IPS-18c (cell line): ENCODE measurements around the gene ZAR1.
"Not testable (repeated sequence)": the region's sequence is repeated elsewhere in the genome, so short reads cannot be mapped to it uniquely, and the experiment has no call there.

Experiments
- H3K4me3 ChIP-seq: 2 replicates; pipeline ENCODE4 v1.7.0; 2013; ENCODE audit warnings: low read depth, mild to moderate bottlenecking, low read length, moderate library complexity; ENCODE audit not compliant: insufficient read depth
- H3K9me3 ChIP-seq: one replicate; pipeline ENCODE4 v1.6.1; 2013; ENCODE audit warnings: mild to moderate bottlenecking, low read length, moderate library complexity; ENCODE audit not compliant: control insufficient read depth, insufficient read depth

The ZAR1 gene

DNA sequence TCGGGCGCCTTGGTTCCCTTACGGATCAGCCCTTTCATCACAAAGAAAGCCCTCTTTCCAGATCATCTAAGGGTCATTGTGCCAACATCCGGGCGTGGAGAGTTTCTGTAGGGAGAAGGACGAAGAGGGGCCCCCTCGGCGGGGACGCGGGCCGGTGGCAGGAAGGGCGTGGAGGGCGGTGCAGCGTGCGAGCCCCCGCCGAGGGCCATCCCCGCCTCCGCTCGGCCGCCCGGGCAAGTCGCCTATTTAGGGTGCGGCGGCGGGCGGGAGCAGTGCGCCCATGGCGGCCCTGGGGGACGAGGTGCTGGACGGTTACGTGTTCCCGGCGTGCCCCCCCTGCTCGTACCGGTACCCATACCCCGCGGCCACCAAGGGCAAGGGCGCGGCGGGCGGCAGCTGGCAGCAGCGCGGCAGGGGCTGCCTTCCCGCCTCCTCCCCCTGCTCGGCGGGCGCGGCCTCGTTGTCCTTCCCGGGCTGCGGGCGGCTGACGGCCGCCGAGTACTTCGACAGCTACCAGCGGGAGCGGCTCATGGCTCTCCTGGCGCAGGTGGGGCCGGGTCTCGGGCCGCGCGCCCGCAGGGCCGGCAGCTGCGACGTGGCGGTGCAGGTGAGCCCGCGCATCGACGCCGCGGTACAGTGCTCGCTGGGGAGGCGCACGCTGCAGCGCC, at the start of gene ZAR1:
Gene ZAR1, plus strand, starts transcription at position 241 of the 668 bp plus-strand sequence. Its CDS starts 40 bp downstream, at position 281.
- Histone ChIP-seq H3K4me3 (peak within 1 kb of the TSS; percentile 50), H3K9me3 (no peaks in the 10 kb centered on the region)

GRCh38 chr4:48440914-48441313, 49.1 kb upstream of the ZAR1 start:
- H3K9me3 ChIP-seq, H3K4me3 ChIP-seq: not testable (repeated sequence)

DNA sequence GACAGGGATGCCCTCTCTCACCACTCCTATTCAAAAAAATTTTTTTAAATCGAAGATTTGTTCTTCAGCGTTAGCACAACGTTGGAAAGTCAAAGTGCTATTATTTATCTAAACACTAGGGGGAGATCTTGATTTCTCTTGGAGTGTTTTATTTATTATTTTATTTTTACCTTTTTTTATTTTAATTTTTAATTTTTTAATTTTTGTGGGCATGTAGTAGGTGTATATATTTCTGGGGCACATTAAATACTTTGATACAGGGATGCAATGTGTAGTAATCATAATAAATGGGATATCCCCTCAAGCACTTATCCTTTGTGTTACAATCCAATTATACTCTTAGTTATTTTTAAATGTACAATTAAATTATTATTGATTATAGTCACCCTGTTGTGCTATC, 44.3 kb upstream of the ZAR1 start:
- no peak overlapping the region for H3K4me3 ChIP-seq
- no peaks in the 10 kb centered on the region for H3K9me3 ChIP-seq

DNA sequence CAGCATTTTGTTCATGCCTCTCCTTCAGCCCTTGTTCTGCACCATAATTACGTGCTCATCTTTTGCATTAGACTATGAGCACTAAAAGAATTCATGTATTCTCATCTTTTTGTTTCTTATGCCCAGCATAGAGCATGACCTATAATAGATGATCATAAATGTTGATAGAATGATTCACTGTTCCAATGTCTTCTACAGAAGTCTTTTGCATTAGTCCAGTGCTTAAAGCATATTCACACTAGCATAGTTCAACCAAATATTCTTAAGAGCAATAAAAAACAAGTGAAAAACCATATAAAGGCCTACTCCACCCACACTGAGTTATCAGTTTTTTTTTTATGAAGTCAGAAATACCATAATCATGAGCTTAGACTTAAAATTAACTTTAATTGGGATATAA, 43.4 kb upstream of the ZAR1 start:
- no peak overlapping the region for H3K4me3 ChIP-seq
- no peaks in the 10 kb centered on the region for H3K9me3 ChIP-seq

- no peaks in the 10 kb centered on the region for H3K9me3 ChIP-seq
- H3K4me3 ChIP-seq: no peak overlapping the region
Observed at GRCh38 chr4:48449151-48449550, 40.9 kb upstream of the ZAR1 start.

DNA sequence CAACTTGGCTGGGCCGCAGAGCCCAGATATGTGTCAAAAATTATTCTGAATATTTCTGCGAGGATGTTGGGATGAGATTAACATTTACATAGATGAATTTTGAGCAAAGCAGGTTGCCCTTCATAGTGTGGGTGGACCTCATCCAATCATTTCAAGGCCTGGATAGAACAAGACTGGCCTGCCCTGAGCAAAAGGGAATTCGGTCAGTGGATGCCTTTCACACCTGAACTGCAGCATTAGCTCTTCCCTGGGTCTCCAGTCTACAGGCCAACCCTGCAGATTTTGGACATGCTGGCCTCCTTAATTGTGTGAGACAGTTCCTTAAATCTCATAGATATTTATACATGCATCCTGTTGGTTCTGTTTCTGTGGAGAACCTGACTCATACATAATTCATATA, 39.3 kb upstream of the ZAR1 start:
- no peak overlapping the region for H3K4me3 ChIP-seq
- no peaks in the 10 kb centered on the region for H3K9me3 ChIP-seq

GRCh38 chr4:48451656-48452055, 38.4 kb upstream of the ZAR1 start:
- not testable (repeated sequence) for H3K9me3 ChIP-seq, H3K4me3 ChIP-seq

DNA sequence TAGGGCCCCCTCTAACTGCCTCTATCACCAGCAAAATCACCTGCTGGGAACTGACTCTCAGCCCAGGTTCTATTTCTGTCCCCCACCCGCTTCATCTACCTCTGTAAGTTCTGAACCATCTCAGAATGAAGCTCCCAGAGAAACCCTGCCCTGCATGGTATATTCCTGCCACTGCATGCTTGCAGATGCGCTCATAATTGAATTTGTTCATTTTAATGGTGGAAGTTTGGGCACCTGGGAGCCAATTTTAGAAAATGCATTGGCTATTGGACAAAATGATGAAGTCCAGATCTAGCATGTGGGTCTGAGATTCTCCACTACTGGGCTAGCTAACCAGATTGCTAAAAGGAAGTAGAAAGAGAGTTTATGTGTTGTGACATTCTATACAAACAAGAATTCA, 35.5 kb upstream of the ZAR1 start:
- H3K9me3 ChIP-seq: no peaks in the 10 kb centered on the region
- H3K4me3 ChIP-seq: no peak overlapping the region

- no peaks in the 10 kb centered on the region for H3K9me3 ChIP-seq
- H3K4me3 ChIP-seq: no peak overlapping the region
Observed at GRCh38 chr4:48461000-48461399, 29.1 kb upstream of the ZAR1 start.

DNA sequence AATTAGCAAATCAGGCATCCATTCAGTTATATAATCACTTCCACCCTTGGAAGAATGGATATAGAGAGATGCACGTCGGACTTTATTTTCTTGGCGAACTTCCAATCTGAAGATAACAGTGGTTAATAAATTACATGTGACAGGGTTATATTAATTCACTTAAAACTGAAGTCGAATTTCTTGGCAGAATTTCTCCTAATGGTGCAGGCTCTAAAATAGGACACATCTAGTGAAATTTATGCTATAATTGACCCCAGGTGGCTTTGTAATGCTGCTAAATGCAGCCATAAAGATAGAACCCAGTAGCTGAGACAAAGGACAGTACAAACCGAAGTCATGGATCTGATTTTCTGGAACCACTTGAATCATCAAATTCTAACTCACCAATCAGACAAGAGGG, 27.7 kb upstream of the ZAR1 start:
- H3K4me3 ChIP-seq: no peak overlapping the region
- no peaks in the 10 kb centered on the region for H3K9me3 ChIP-seq

GRCh38 chr4:48467442-48467841, 22.6 kb upstream of the ZAR1 start:
- Histone ChIP-seq H3K9me3 (no peaks in the 10 kb centered on the region), H3K4me3 (no peak overlapping the region)

- Histone ChIP-seq H3K4me3 (no peak overlapping the region), H3K9me3 (no peaks in the 10 kb centered on the region)
Observed at GRCh38 chr4:48467891-48468290, 22.2 kb upstream of the ZAR1 start.

- no peak overlapping the region for H3K4me3 ChIP-seq
- no peaks in the 10 kb centered on the region for H3K9me3 ChIP-seq
Observed at GRCh38 chr4:48470137-48470536, 19.9 kb upstream of the ZAR1 start.

DNA sequence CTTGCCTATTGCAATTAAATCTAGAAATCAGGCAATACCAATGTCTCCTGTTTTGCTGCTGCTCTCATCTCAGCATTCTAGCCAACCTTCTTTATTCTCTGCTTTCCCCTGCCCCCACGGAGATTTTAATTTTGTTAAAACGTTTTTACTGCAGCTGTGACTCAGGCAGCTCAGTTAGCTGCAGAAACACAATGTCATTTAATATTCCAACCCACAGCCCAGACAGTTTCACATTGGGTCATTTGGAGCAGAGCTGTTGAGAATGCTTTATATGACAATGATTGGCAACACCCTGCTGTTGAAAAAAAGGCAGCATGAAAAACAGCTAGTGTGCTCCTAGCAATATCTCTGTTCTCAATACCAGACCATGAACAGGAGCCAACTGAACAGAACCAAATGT, 19.5 kb upstream of the ZAR1 start:
- H3K4me3 ChIP-seq: no peak overlapping the region
- no peaks in the 10 kb centered on the region for H3K9me3 ChIP-seq

DNA sequence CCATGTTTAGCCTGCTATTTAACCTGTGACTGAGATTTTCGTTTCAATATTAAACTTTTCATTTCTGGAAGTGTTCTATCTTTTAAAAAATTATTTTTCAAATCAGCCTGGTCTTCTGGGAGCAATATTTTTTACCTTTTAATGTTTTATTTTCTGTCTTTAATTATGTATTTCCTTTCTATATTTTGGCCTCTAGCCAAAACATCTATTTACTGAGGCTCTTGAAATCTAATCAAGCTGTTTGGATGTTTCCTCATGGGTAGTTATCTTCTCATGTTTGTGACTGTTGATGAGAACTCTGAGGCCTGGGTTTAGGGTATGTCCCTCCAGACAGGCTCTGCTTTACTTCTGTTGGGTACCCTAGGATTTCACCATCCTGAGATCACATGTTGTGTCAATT, 17.3 kb upstream of the ZAR1 start:
- H3K4me3 ChIP-seq: no peak overlapping the region
- no peaks in the 10 kb centered on the region for H3K9me3 ChIP-seq

GRCh38 chr4:48475770-48476169, 14.3 kb upstream of the ZAR1 start:
- Histone ChIP-seq H3K9me3 (no peaks in the 10 kb centered on the region), H3K4me3 (no peak overlapping the region)

DNA sequence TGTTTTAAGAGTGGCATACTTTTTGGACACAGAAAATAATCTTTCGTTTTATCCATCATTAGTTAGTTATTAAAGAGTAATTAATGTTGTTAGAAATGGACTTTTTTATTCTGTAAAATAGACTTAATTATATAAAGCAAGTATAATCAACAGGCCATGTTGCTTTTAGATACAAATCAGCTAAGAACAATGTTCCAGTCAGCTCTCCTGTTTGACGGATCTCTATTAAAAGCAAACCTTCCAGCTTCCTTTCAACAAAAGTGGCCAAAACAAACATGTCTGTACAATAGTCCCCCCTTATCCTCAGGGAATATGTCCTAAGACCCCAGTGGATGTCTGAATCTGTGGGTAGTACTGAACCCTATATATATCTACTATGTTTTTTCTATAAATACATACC, 11.8 kb upstream of the ZAR1 start:
- H3K9me3 ChIP-seq: no peaks in the 10 kb centered on the region
- no peak overlapping the region for H3K4me3 ChIP-seq

DNA sequence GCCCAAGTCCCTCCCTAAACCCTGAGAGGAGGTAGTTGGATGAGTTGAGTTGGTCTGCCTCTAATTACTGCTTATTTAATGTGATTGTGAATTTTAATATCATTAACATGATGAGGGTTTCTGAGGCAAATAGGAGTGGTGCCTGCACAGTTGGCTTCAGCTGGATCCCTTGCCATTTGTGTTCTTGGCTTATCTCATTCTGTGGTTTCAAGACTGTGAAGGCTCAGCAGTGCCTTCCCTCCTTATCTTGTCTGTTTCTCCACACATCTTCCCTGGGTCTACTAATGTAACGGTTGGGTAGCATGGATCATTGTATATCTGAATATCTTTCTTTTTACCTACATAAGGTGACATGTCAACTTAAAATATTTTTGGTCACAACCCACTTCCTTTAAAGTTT, 8.5 kb upstream of the ZAR1 start:
- no peaks in the 10 kb centered on the region for H3K9me3 ChIP-seq
- H3K4me3 ChIP-seq: no peak overlapping the region

GRCh38 chr4:48483006-48483776, 6.9 kb upstream of the ZAR1 start, which contains the start of gene SLC10A4:
SLC10A4 (plus strand) TSS chr4:48483343; CDS start chr4:48483562, 219 bp downstream.
- Histone ChIP-seq H3K4me3 (peak within 1 kb of the TSS; percentile 56), H3K9me3 (no peaks in the 10 kb centered on the region)
